COLO668 (cell line): Measurements from ENCODE around the gene DGKD.
"Not testable (repeated sequence)": the region's sequence is repeated elsewhere in the genome, so short reads cannot be mapped to it uniquely, and the experiment has no call there.

Source experiments
- DNase-seq: peaks from one replicate; lab custom pipeline; 2025; ENCODE audit not compliant: unreplicated experiment; lab: John Stamatoyannopoulos, UW

Gene DGKD

DNA sequence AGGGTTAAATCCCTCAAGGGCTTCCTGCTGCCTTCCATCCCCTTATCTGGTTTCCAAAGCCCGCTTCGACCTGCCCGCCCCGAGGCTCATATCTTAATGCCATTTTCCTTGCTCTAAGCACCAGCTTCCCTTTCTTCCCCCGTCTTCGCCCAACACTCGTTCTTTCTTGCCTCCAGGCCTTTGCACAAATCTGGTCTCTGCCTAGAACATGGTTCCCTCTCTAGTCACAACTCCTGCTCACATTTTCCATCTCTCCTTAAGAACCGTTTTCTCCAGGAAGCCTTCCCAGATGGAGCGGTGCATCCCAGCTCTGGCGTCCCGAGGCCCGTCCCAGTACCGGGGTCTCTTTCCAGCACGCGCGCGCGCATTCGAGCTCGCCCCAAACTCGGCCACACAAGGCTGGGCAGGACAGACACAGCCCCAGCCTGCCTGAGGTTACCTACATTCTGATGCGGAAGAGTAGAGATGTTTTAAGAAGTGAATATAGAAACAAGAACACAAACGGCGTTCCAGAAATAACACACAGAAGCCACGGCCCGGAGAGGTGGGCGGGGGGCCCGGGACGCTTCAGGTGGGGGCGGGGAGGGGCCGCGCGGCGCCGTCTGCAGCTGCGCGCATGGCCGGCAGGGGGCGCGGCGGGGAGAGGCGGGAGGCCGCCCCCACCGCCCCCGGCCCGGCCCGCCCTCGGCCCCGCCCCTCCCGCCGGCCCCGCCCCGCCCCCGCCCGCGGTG lies at the start of gene DGKD:
DGKD (plus strand) TSS at position 726 of the 731 bp plus-strand sequence. CDS start 25 bp downstream, outside the sequence.
- peak; percentile 75 for DNase-seq

DNA sequence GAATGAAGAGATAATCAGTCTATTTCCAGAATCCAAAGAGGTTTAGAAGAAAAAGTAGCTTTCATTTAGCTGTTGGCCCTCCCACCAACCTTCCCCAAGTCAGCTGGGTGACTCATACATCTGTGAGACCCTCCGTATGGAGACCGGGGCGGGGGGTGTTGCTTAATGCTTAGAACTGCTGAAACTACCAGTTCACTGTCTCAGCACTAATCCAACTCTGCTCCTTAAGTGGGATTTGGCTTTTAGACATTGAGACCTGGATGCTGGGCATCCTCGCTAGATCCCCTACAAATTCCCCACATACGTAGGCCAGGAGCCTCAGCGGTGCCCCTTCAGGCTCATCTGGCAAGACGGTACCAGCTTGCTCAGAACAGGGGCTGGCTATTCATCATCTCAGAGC lies 46.7 kb upstream of the DGKD start, which contains the start of gene SAG:
SAG (plus strand) TSS at position 252 of the 400 bp plus-strand sequence. CDS start 1,374 bp downstream, outside the sequence.
- no peak for DNase-seq

DNA sequence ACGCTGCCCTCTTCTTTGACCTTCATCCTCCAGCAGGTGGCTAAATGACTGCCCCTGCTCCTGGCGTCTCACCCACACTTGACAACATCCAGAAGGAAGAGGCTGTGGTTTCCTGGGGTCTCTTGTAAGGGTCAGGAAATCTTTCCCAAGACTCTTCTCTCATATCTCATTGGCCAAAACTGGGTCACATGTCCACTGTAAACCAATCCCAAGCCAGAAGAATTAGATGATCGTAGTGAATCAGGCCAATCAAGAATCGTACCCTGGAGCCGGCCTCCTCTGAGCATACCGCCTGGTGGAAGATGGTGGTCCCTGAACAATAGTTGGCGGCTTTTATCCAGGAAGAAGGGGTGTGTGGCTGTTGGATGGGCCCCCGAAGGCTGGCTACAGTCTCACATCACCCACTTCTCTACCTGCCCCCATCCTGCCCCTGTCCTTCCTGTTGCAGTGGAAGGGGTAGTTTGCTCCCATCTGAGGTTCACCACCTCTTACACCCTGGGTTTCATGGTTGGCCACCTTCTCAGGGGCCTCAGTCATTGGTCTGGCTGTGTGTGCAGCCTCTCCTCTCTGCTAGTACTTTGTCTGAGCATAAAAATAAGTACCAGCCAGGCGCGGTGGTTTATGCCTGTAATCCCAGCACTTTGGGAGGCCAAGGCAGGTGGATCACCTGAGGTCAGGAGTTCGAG lies 42.9 kb upstream of the DGKD start:
- DNase-seq: no peak

- no peak for DNase-seq
These were observed 41.4 kb upstream of the DGKD start for GRCh38 chr2:233312874-233313273.

- no peak for DNase-seq
These were observed 39.9 kb upstream of the DGKD start for GRCh38 chr2:233314180-233314925.

GRCh38 chr2:233317196-233317943 lies 36.9 kb upstream of the DGKD start:
- DNase-seq: no peak

DNA sequence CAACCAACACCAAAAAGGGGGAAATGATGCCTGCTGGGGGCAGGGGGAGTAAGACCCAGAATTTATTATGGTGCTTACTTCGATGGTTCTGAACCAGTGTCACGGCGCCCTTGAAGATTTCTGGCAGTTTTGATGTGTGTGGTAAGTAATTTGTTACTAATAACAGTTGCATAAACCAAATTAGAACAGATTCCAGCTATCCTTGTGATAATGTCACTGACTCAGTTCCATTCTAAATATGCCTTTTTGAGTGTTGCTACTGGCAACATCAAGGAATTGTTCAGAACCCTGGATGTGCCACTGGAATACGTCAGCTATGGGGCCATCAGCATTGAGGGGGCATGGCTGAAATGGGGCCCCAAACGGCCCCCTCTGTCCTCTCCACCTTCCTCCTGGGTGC lies 35.0 kb upstream of the DGKD start:
- DNase-seq: no peak

DNA sequence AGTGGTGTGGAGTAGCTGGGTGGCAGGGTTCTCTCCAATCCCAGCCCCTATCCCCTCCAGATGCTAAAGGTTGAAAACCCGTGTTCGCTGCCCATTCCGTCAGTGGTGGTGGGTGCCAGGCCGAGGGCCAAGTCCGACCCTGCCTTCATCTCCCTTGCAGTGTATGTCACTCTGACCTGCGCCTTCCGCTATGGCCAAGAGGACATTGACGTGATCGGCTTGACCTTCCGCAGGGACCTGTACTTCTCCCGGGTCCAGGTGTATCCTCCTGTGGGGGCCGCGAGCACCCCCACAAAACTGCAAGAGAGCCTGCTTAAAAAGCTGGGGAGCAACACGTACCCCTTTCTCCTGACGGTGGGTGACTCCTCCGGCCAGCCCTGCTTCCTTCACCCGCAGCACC lies 33.8 kb upstream of the DGKD start:
- no peak for DNase-seq

DNA sequence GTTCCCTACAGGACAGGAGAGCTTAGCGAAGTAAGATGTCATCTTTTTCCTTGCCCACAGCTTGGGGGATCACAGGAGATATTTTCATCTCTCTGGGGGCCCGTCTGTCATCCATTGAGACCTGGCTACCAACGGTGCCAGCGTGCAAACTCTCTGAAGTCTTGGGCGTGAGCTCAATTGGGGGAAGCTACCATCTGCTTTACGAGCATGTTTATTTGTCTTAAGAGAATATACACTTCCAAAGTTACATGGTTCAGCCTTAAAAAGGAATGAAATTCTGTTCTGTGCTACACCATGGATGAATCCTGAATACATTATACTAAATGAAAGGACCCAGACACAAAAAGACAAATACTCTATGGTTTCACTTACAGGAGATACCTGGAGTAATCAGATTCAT lies 33.1 kb upstream of the DGKD start:
- DNase-seq: no peak

DNA sequence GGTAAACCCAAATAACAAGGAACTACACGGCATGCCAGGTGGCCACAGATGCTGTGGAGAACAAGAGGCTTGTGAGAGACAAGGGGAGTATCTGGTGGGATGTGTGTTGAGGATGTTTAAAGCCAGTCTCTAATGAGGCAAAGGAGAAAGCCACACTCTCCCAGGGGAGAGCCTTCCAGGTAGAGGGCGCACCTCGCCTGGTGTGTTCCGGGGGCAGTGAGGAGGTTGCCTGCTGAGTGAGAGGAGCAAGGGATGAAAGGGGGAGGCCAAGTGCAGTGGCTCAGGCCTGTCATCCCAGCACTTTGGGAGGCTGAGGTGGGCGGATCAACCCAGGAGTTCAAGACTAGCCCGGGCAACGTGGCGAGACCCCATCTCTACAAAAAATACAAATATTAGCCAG lies 30.4 kb upstream of the DGKD start:
- peak; percentile 6 for DNase-seq

DNA sequence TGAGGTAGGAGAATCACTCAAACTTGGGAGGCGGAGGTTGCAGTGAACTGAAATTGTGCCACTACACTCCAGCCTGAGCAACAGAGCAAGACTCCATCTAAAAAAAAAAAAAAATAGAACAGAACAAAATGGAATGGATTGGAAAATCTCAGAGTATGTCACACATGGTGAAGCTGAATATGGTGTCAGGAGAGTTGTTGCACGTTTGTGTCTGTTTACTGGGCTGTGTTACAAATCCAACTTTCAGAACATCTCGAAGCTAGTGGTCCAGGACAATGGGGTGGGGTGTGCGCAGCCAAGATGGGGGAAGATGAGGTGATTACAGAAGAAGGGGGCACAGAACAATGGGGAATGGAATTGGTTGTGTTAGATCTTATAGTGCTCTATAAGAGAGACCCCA lies 29.0 kb upstream of the DGKD start:
- no peak for DNase-seq

DNA sequence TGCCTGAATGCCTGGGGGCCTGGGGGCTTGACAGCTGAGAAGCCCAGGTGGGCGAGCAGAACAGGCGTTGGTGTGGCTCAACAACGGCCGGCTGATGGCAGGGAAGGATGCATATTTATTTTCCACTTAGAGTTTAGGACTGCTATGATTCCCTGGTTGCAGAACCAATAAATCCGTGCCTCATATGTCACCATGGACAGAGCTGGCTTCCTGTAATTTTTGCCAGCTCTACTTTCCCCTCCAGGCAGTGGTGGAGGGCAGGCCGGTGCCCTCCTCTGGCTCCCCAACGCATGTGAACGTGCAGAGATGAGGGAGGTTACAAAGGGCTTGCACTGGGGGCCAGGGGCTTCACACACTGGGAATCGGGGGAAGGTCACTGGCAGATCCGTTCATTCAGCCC lies 28.5 kb upstream of the DGKD start:
- no peak for DNase-seq

DNA sequence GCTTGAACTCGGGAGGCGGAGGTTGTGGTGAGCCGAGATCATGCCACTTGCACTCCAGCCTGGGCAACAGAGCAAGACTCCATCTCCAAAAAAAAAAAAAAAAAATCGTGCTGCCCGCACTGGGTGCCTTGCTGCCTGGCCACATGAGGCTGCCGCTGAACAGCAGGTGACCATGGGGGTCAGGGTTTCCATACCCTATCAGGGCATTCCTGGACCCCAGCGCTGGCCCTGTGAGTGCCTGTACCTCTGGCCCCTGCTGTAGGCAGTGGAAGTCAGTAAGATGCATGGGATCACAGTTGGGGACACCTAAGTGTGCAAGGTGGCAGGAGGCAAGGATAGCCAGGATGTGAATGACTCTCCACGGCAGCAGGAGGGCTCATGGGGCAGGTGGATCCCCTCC lies 27.8 kb upstream of the DGKD start:
- no peak for DNase-seq

DNA sequence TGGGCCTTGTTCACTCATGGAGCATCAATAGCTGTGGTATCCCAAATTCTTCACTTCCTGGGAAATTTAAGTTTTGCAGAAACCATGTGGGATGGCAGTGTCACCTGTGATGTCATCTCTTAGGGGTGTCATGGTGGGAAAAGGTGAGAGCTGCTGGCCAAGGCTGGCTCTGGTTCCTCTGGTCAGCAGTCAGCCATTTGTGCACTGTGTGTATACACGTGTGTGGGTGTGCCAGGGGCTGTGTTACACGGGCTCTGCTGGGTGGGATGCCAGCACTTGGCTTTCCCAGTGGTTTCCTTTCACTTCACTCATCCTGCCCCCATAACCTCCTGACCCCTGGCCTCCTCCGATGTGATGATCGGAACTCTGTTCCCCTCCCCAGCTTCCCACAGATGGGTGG lies 25.4 kb upstream of the DGKD start:
- DNase-seq: no peak

- DNase-seq: peak; percentile 60
These were observed 24.7 kb upstream of the DGKD start for GRCh38 chr2:233329489-233330135.

GRCh38 chr2:233331536-233331935 lies 22.8 kb upstream of the DGKD start:
- DNase-seq: no peak

DNA sequence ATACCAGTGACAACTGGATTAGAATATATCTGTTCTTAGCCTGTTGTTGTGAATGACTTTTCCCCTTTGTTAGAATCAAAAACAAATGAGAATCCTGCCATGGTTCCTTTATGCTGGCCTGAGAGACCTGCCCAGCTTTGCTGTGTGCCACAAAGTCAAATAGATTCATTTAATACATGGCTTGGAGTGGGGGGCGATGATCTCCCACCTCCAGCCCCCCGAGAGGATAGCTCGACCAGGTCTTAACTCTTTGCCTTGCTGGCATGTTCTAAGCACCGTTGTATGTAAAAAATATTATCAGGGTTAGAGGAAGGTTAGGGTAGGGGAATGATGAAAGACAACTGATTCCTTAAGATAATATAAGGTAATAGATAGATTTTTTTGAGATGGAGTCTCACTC lies 22.2 kb upstream of the DGKD start:
- DNase-seq: no peak

GRCh38 chr2:233334915-233335314 lies 19.4 kb upstream of the DGKD start:
- no peak for DNase-seq

DNA sequence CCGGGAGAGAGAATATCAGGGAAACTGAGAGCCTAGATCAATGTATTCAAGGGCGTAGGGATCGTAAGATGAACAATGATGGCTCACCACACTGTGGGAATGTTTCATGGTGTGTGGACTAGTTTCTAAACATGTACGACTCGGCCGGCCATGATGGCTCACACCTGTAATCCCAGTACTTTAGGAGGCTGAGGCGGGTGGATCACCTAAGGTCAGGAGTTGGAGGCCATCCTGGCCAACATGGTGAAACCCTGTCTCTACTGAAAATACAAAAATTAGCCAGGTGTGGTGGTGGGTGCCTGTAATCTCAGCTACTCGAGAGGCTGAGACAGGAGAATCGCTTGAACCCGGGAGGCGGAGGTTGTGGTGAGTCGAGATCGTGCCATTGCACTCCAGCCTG lies 18.2 kb upstream of the DGKD start:
- not testable (repeated sequence) for DNase-seq

DNA sequence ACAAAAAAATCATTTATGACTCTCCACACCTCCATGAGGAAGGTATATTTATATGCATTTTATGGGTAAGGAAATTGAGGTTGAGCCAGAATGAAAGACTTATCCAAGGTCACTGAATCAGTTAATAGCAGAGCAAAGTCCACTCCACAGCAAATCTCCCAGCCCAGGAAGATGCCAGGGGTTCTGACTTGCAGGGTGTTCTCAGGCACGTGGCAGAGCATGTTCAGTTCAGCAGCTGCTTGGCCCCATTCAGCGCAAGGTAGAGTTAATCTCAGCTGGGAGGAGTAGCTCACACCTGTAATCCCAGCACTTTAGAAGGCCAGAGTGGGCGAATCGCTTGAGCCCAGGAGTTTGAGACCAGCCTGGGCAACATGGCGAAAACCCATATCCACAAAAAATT lies 17.8 kb upstream of the DGKD start:
- DNase-seq: no peak

DNA sequence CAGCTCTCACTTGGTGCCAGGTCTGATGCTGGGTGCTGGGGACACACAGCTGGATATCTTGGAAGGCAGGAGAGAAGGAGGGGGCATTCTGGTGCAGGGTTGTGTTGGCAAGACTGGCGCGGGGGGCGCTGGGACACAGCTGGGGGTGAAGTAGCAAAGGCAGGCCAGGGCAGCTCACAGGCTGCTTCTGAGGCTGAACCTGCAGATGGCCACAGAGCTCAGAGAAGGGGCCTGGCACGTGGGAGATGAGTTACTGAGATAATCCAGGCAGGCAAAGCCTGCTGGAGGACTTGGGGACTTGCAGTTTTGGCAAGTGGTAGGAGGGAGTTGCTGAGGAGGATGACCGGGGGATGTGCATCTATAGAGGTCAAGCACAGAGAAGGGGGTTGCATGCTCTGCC lies 16.2 kb upstream of the DGKD start:
- no peak for DNase-seq
